Measurements from ENCODE around the gene APOBR.

Gene APOBR

DNA sequence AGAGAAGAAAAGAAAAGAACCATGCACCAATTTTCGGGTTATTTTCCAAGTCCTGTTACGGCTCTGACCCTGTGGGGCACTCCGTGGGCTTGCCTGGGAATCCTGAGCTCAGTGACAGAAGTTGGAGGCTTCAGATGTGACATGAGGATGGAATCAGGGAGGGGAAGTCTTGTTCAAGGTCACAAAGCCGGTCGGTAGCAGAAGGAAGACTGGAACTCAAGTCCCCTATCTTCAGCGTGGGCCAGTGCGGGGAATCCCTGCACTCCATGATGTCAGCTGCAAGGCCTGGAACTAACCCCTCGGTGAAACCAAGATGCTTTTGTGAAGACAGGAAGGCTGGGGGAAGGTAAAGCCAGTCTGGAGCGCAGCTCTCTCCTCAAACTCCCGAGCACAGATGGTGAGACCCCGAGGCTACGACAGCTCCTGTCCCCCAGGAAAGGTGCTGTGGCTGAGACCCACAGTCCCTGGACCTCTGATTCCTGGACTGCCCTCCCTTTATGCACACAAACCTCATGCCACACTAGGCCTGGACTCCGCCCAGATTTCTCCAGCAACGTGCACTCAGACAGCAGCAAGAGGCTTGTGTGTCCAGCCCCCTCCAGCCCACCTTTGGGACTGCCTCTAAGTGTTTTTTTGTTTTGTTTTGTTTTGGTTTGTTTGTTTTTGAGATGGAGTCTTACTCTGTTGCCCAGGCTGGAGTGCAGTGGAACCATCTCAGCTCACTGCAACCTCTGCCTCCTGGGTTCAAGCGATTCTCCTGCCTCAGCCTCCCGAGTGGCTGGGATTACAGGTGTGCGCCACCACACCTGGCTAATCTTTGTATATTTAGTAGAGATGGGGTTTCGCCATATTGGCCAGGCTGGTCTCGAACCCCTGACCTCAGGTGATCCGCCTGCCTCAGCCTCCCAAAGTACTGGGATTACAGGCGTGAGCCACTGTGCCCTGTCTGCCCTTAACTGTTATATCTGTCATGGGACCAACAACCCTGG, 17.7 kb downstream of the APOBR start:
- no peak for DNase-seq
- no peak overlapping the region for H3K23ac ChIP-seq (ENCODE audit: low read length in 2 of 2)
- H2AFZ ChIP-seq (ENCODE audit: low read depth, low read length): no peak overlapping the region
- no peaks in the 10 kb centered on the region for H3K9me3 ChIP-seq (ENCODE audit: control insufficient read depth, low read length)
- peaks cover 10 to 12% of the 10 kb centered on the region in 2 experiments for H3K27me3 ChIP-seq (ENCODE audit: control insufficient read depth in 1 of 2, insufficient read depth in 1 of 2, low read length in 2 of 2)
- no peak overlapping the region for H4K8ac ChIP-seq (ENCODE audit: low read length)
- H3K27ac ChIP-seq (ENCODE audit: low read length, poor library complexity, severe bottlenecking): no peak overlapping the region
- no peak overlapping the region for H3K4me2 ChIP-seq (ENCODE audit: low read length, poor library complexity, severe bottlenecking)
- no peak overlapping the region for H3K4ac ChIP-seq (ENCODE audit: low read depth in 1 of 2, low read length in 2 of 2)
- no peak overlapping the region for H3K9ac ChIP-seq (ENCODE audit: low read length)
- no peak overlapping the region for H2AK5ac ChIP-seq (ENCODE audit: low read length, severe bottlenecking)
- 90% methylated on average over 21 of the region's 21 CpGs for WGBS
- H2BK120ac ChIP-seq (ENCODE audit: low read depth, low read length): no peak overlapping the region
- no peaks in the 10 kb centered on the region for H3K36me3 ChIP-seq (ENCODE audit: control insufficient read depth in 1 of 2, insufficient read depth in 2 of 2, low read depth in 1 of 2, low read length in 2 of 2)
- H2BK15ac ChIP-seq (ENCODE audit: low read depth, poor library complexity, severe bottlenecking): no peak overlapping the region
- H3K79me1 ChIP-seq (replicated peaks; ENCODE audit: low read length, poor library complexity, severe bottlenecking): no peaks in the 10 kb centered on the region
- no peak overlapping the region for H4K91ac ChIP-seq (ENCODE audit: low read length)
- H3K18ac ChIP-seq (ENCODE audit: low read depth in 1 of 2, low read length in 2 of 2): no peak overlapping the region
- no peak overlapping the region for H2BK12ac ChIP-seq (ENCODE audit: low read length in 2 of 2)
- H3K4me1 ChIP-seq (ENCODE audit: control insufficient read depth, insufficient read depth, low read depth, low read length): peaks cover 3% of the 10 kb centered on the region
- H3K14ac ChIP-seq (ENCODE audit: low read length in 2 of 2): no peak overlapping the region
- no peak overlapping the region for H3K4me3 ChIP-seq (ENCODE audit: insufficient read depth in 1 of 2, low read depth in 1 of 2, low read length in 2 of 2)
- no peak overlapping the region for H2BK5ac ChIP-seq (ENCODE audit: low read depth, low read length, poor library complexity, severe bottlenecking)

- no peak overlapping the region for H2BK12ac ChIP-seq (ENCODE audit: low read length in 2 of 2)
- H4K91ac ChIP-seq (ENCODE audit: low read length): no peak overlapping the region
- no peaks in the 10 kb centered on the region for H3K36me3 ChIP-seq (ENCODE audit: control insufficient read depth in 1 of 2, insufficient read depth in 2 of 2, low read depth in 1 of 2, low read length in 2 of 2)
- H3K4me2 ChIP-seq (ENCODE audit: low read length, poor library complexity, severe bottlenecking): no peak overlapping the region
- no peak overlapping the region for H3K9ac ChIP-seq (ENCODE audit: low read length)
- no peak overlapping the region for H3K4ac ChIP-seq (ENCODE audit: low read depth in 1 of 2, low read length in 2 of 2)
- no peak overlapping the region for H2BK5ac ChIP-seq (ENCODE audit: low read depth, low read length, poor library complexity, severe bottlenecking)
- no peak overlapping the region for H2BK120ac ChIP-seq (ENCODE audit: low read depth, low read length)
- H4K8ac ChIP-seq (ENCODE audit: low read length): no peak overlapping the region
- H3K79me1 ChIP-seq (replicated peaks; ENCODE audit: low read length, poor library complexity, severe bottlenecking): no peaks in the 10 kb centered on the region
- H3K18ac ChIP-seq (ENCODE audit: low read depth in 1 of 2, low read length in 2 of 2): no peak overlapping the region
- no peak overlapping the region for H2AFZ ChIP-seq (ENCODE audit: low read depth, low read length)
- no peak overlapping the region for H3K23ac ChIP-seq (ENCODE audit: low read length in 2 of 2)
- H3K14ac ChIP-seq (ENCODE audit: low read length in 2 of 2): no peak overlapping the region
- H3K27me3 ChIP-seq (ENCODE audit: control insufficient read depth in 1 of 2, insufficient read depth in 1 of 2, low read length in 2 of 2): no peaks in the 10 kb centered on the region
- no peak overlapping the region for H2BK15ac ChIP-seq (ENCODE audit: low read depth, poor library complexity, severe bottlenecking)
- DNase-seq: peak; percentile 14
- no peaks in the 10 kb centered on the region for H3K9me3 ChIP-seq (ENCODE audit: control insufficient read depth, low read length)
- H2AK5ac ChIP-seq (ENCODE audit: low read length, severe bottlenecking): no peak overlapping the region
- no peak overlapping the region for H3K27ac ChIP-seq (ENCODE audit: low read length, poor library complexity, severe bottlenecking)
- H3K4me3 ChIP-seq (ENCODE audit: insufficient read depth in 1 of 2, low read depth in 1 of 2, low read length in 2 of 2): no peak overlapping the region
- H3K4me1 ChIP-seq (ENCODE audit: control insufficient read depth, insufficient read depth, low read depth, low read length): no peaks in the 10 kb centered on the region
- WGBS: 87% methylated on average over 12 of the region's 12 CpGs
Observed at GRCh38 chr16:28513484-28514181, 19.2 kb downstream of the APOBR start.

GRCh38 chr16:28514246-28514645, 19.8 kb downstream of the APOBR start:
- Histone ChIP-seq H3K79me1 (replicated peaks; ENCODE audit: low read length, poor library complexity, severe bottlenecking) (no peaks in the 10 kb centered on the region), H3K14ac (ENCODE audit: low read length in 2 of 2) (peak overlapping the region in 1 of 2 experiments; percentile 28), H3K36me3 (ENCODE audit: control insufficient read depth in 1 of 2, insufficient read depth in 2 of 2, low read depth in 1 of 2, low read length in 2 of 2) (no peaks in the 10 kb centered on the region), H3K18ac (ENCODE audit: low read depth in 1 of 2, low read length in 2 of 2) (peak overlapping the region in 1 of 2 experiments; percentile 8), H3K4me3 (ENCODE audit: insufficient read depth in 1 of 2, low read depth in 1 of 2, low read length in 2 of 2) (no peak overlapping the region), H2BK120ac (ENCODE audit: low read depth, low read length) (no peak overlapping the region), H2AFZ (ENCODE audit: low read depth, low read length) (no peak overlapping the region), H2AK5ac (ENCODE audit: low read length, severe bottlenecking) (no peak overlapping the region), H4K8ac (ENCODE audit: low read length) (no peak overlapping the region), H3K27ac (ENCODE audit: low read length, poor library complexity, severe bottlenecking) (no peak overlapping the region), H4K91ac (ENCODE audit: low read length) (no peak overlapping the region), H2BK15ac (ENCODE audit: low read depth, poor library complexity, severe bottlenecking) (no peak overlapping the region), H3K23ac (ENCODE audit: low read length in 2 of 2) (peak overlapping the region in 1 of 2 experiments; percentile 67), H3K27me3 (ENCODE audit: control insufficient read depth in 1 of 2, insufficient read depth in 1 of 2, low read length in 2 of 2) (no peaks in the 10 kb centered on the region), H2BK12ac (ENCODE audit: low read length in 2 of 2) (no peak overlapping the region), H3K4me2 (ENCODE audit: low read length, poor library complexity, severe bottlenecking) (no peak overlapping the region), H2BK5ac (ENCODE audit: low read depth, low read length, poor library complexity, severe bottlenecking) (no peak overlapping the region), H3K4me1 (ENCODE audit: control insufficient read depth, insufficient read depth, low read depth, low read length) (no peaks in the 10 kb centered on the region), H3K4ac (ENCODE audit: low read depth in 1 of 2, low read length in 2 of 2) (no peak overlapping the region), H3K9me3 (ENCODE audit: control insufficient read depth, low read length) (no peaks in the 10 kb centered on the region), H3K9ac (ENCODE audit: low read length) (no peak overlapping the region)
- 86% methylated on average over 7 of the region's 7 CpGs for WGBS
- no peak for DNase-seq

DNA sequence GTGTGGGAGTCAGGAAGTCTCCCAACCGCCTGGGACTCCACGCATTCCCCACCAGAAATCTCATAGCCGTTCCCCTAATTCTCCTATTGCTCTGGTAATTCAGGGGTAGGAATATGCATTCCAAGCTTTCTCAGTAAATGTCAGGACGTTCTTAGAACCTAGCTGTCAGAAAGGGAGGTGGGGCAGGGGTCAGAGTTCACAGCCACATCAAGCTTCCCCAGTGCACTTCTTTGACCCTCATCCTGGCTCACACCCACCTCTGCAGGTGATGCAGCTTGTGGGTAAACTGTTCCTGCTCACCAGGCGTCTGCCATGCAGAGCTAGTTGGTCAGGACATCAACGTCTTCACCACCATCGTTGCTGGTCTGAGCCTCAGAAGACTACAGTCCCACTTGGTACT, 26.2 kb downstream of the APOBR start:
- Histone ChIP-seq H3K4me1 (ENCODE audit: control insufficient read depth, insufficient read depth, low read depth, low read length) (peaks cover 1% of the 10 kb centered on the region), H3K4me2 (ENCODE audit: low read length, poor library complexity, severe bottlenecking) (no peak overlapping the region), H3K4ac (ENCODE audit: low read depth in 1 of 2, low read length in 2 of 2) (no peak overlapping the region), H2AK5ac (ENCODE audit: low read length, severe bottlenecking) (no peak overlapping the region), H2BK120ac (ENCODE audit: low read depth, low read length) (no peak overlapping the region), H4K8ac (ENCODE audit: low read length) (no peak overlapping the region), H3K4me3 (ENCODE audit: insufficient read depth in 1 of 2, low read depth in 1 of 2, low read length in 2 of 2) (no peak overlapping the region), H3K27me3 (ENCODE audit: control insufficient read depth in 1 of 2, insufficient read depth in 1 of 2, low read length in 2 of 2) (peaks cover 0 to 4% of the 10 kb centered on the region in 2 experiments), H3K9ac (ENCODE audit: low read length) (no peak overlapping the region), H2BK12ac (ENCODE audit: low read length in 2 of 2) (no peak overlapping the region), H3K79me1 (replicated peaks; ENCODE audit: low read length, poor library complexity, severe bottlenecking) (no peaks in the 10 kb centered on the region), H3K36me3 (ENCODE audit: control insufficient read depth in 1 of 2, insufficient read depth in 2 of 2, low read depth in 1 of 2, low read length in 2 of 2) (no peaks in the 10 kb centered on the region), H3K14ac (ENCODE audit: low read length in 2 of 2) (no peak overlapping the region), H2AFZ (ENCODE audit: low read depth, low read length) (no peak overlapping the region), H2BK15ac (ENCODE audit: low read depth, poor library complexity, severe bottlenecking) (no peak overlapping the region), H3K18ac (ENCODE audit: low read depth in 1 of 2, low read length in 2 of 2) (no peak overlapping the region), H3K9me3 (ENCODE audit: control insufficient read depth, low read length) (no peaks in the 10 kb centered on the region), H3K27ac (ENCODE audit: low read length, poor library complexity, severe bottlenecking) (no peak overlapping the region), H3K23ac (ENCODE audit: low read length in 2 of 2) (no peak overlapping the region), H4K91ac (ENCODE audit: low read length) (no peak overlapping the region), H2BK5ac (ENCODE audit: low read depth, low read length, poor library complexity, severe bottlenecking) (no peak overlapping the region)
- 77% methylated on average over 7 of the region's 7 CpGs for WGBS
- DNase-seq: no peak
